Endothelial cell of umbilical vein (primary cell): ENCODE data around the gene CFL1. TPM values are rescaled to one million over a fixed set of nuclear protein-coding genes. Genes with fewer than 3 reads are reported as not detected.

Experiments used
- BruUV-seq: library from RNA; stranded (reverse); fragments of 400-500 nt; replicated peaks from 2 replicates; lab custom pipeline; 2021; lab: Mats Ljungman, UMichigan
- CTCF ChIA-PET: fragments of 300-600, 350-600 bp; sonication (Branson Sonifier 250); formaldehyde crosslinking; loops from one replicate; lab custom pipeline; 2021; ENCODE audit warnings: antibody characterized with exemption, inconsistent platforms; lab: Charles Lee
- POLR2A ChIA-PET: fragments of 300-600, 350-600 bp; sonication (Branson Sonifier 250); formaldehyde crosslinking; loops from one replicate; lab custom pipeline; 2021; ENCODE audit warnings: antibody characterized with exemption, inconsistent platforms; lab: Charles Lee
- DNase-seq: peaks from one replicate; pipeline ENCODE4 v3.0.0-alpha.2; 2011; ENCODE audit warnings: low read depth, low spot score
- FAIRE-seq: peaks from 2 replicates; lab custom pipeline; 2011; peaks lifted over from hg19 to GRCh38; lab: Jason Lieb, UNC
- H2AFZ ChIP-seq: 2 replicates; pipeline ENCODE4 v1.6.0; 2012; ENCODE audit warnings: low read depth, low read length, control low read depth, inconsistent platforms
- H3K27ac ChIP-seq: 2 replicates; pipeline ENCODE4 v1.5.1; 2011; ENCODE audit warnings: low read depth, mild to moderate bottlenecking, control low read depth, low read length, moderate library complexity; ENCODE audit not compliant: insufficient read depth
- H3K27me3 ChIP-seq, 2 experiments: 2 replicates each; pipeline versions ENCODE4 v1.6.0 to v1.6.1; 2011; ENCODE audit warnings: low read length in 2 of 2, mixed read lengths in 1 of 2; ENCODE audit not compliant: control insufficient read depth in 2 of 2, insufficient read depth in 2 of 2
- H3K36me3 ChIP-seq, 2 experiments: 2 replicates in 1 of 2; 3 replicates in 1 of 2; pipeline ENCODE4 v1.5.1; 2011; ENCODE audit warnings: low read length in 2 of 2, mild to moderate bottlenecking in 1 of 2, moderate library complexity in 1 of 2; ENCODE audit not compliant: control insufficient read depth in 2 of 2, insufficient read depth in 2 of 2; ENCODE audit errors: extremely low read depth in 1 of 2
- H3K4me1 ChIP-seq: 3 replicates; pipeline ENCODE4 v1.5.1; 2011; ENCODE audit warnings: mild to moderate bottlenecking, low read length; ENCODE audit not compliant: control insufficient read depth, insufficient read depth; ENCODE audit errors: extremely low read depth
- H3K4me2 ChIP-seq: 2 replicates; pipeline ENCODE4 v1.6.1; 2011; ENCODE audit warnings: low read length, control low read depth, mixed read lengths; ENCODE audit not compliant: insufficient read depth
- H3K4me3 ChIP-seq, 3 experiments: fragments of 200-600 bp in 1 of 3; sonication (generic), shearing (Covaris generic) in 1 of 3; replicated peaks in 1 of 3; 2 replicates each; pipeline ENCODE4 v1.5.1; 2011 to 2016; ENCODE audit warnings: control low read depth in 3 of 3, low read length in 3 of 3, mild to moderate bottlenecking in 2 of 3, inconsistent platforms in 1 of 3, low read depth in 1 of 3, moderate library complexity in 1 of 3; ENCODE audit not compliant: insufficient read depth in 1 of 3
- H3K79me2 ChIP-seq: 2 replicates; pipeline ENCODE4 v1.6.0; 2012; ENCODE audit warnings: low read length, inconsistent platforms; ENCODE audit not compliant: control insufficient read depth, insufficient read depth
- H3K9ac ChIP-seq: replicated peaks from 2 replicates; pipeline ENCODE3; 2011; ENCODE audit warnings: low read length, control low read depth; ENCODE audit not compliant: insufficient read depth; ENCODE audit errors: extremely low read depth
- H3K9me1 ChIP-seq: replicated peaks from 3 replicates; pipeline ENCODE4 v1.6.0; 2011; ENCODE audit warnings: mild to moderate bottlenecking, low read length; ENCODE audit not compliant: control insufficient read depth, insufficient read depth; ENCODE audit errors: extremely low read depth
- H3K9me3 ChIP-seq: replicated peaks from 2 replicates; pipeline ENCODE4 v1.5.1; 2012; ENCODE audit warnings: low read length, inconsistent platforms; ENCODE audit not compliant: control insufficient read depth, insufficient read depth
- H4K20me1 ChIP-seq: replicated peaks from 2 replicates; pipeline ENCODE3; 2011; ENCODE audit warnings: mild to moderate bottlenecking, low read length; ENCODE audit not compliant: control insufficient read depth, insufficient read depth; ENCODE audit errors: extremely low read depth
- CTCF ChIP-seq, 2 donors: IDR thresholded peaks; 1 replicate in 1 of 2; 2 replicates in 1 of 2; pipeline ENCODE4 v1.5.1; 2011; ENCODE audit warnings: low read length in 2 of 2, mild to moderate bottlenecking in 2 of 2, moderate library complexity in 2 of 2, control low read depth in 1 of 2, inconsistent platforms in 1 of 2, low read depth in 1 of 2; ENCODE audit not compliant: insufficient read depth in 1 of 2; ENCODE audit errors: extremely low read depth in 1 of 2
- EZH2 ChIP-seq: IDR thresholded peaks from 2 replicates; pipeline ENCODE4 v1.6.1; 2012; ENCODE audit warnings: borderline replicate concordance, low read depth, mild to moderate bottlenecking, moderate library complexity, low read length, inconsistent platforms; ENCODE audit not compliant: severe bottlenecking
- FOS ChIP-seq: IDR thresholded peaks from 2 replicates; pipeline ENCODE4 v1.6.1; 2011; ENCODE audit warnings: mild to moderate bottlenecking, low read length, moderate library complexity, borderline replicate concordance; ENCODE audit not compliant: insufficient read depth
- JUN ChIP-seq: IDR thresholded peaks from 2 replicates; pipeline ENCODE4 v1.6.1; 2011; ENCODE audit warnings: borderline replicate concordance, low read depth; ENCODE audit not compliant: insufficient read length, insufficient read depth
- MAX ChIP-seq: IDR thresholded peaks from 2 replicates; pipeline ENCODE4 v1.6.1; 2011; ENCODE audit not compliant: insufficient read depth, insufficient read length
- MYC ChIP-seq: IDR thresholded peaks from one replicate; pipeline ENCODE4 v1.6.1; 2011; ENCODE audit warnings: mild to moderate bottlenecking, low read depth, low read length
- POLR2A ChIP-seq: IDR thresholded peaks from 2 replicates; pipeline ENCODE4 v1.6.1; 2012; ENCODE audit warnings: low read depth, mild to moderate bottlenecking, control low read depth, low read length
- POLR2AphosphoS5 ChIP-seq: IDR thresholded peaks from 2 replicates; pipeline ENCODE4 v1.6.1; 2012; ENCODE audit warnings: low read depth, mild to moderate bottlenecking, control low read depth, low read length, moderate library complexity; ENCODE audit not compliant: insufficient read depth
- dilution Hi-C: fragments of 300-500 bp; cut with MboI; formaldehyde crosslinking; loops from one replicate; pipeline ENCODE4 v1.15.0; 2019; ENCODE audit warnings: low sequenced_read_pairs; ENCODE audit not compliant: extremely low pct_ligation_motif_present
- intact Hi-C: fragments of 100-400 bp; cut with micrococcal nuclease; formaldehyde crosslinking; loops from one replicate; pipeline ENCODE4 v1.10.0; 2022
- polyA plus RNA-seq, 4 experiments: library from polyadenylated mRNA; depleted of rRNA in 3 of 4; stranded (reverse) in 3 of 4; unstranded in 1 of 4; fragments of >200 nt; gene quantifications; 2 replicates each; pipeline versions ENCODE4 v1.2.1 to v1.2.3, GENCODE V29; 2011 to 2012; ENCODE audit warnings: missing spikeins in 1 of 4
- total RNA-seq: library from RNA; stranded (reverse); gene quantifications from 2 replicates; pipeline ENCODE4 v1.2.3, GENCODE V29; 2021

CFL1 gene
- total and polyA plus RNA-seq, 2 donors (not counting 3 experiments of a cell fraction or from before 2014, with no cell fraction given): 1,844 to 2,403 TPM

GRCh38 chr11:65890324-65891218 is 32.6 kb upstream of the CFL1 start, which contains the start of gene CCDC85B:
CCDC85B (plus strand) TSS chr11:65890673; CDS start chr11:65890784, 111 bp downstream.
- H3K36me3 ChIP-seq: peaks cover 4 to 6% of the 10 kb centered on the region in 2 experiments
- no peaks in the 10 kb centered on the region for H3K9me1 ChIP-seq
- dilution Hi-C loops (no loop called here), intact Hi-C loops (loop anchor here (1.0 kb wide), 2 partner anchors 9 to 71 kb away; partner anchors contain the start of gene SART1)
- peak; percentile 96 for DNase-seq
- no peaks in the 10 kb centered on the region for H3K27me3 ChIP-seq
- H3K4me2 ChIP-seq: peak within 1 kb of the TSS; percentile 88
- peak within 1 kb of the TSS; percentile 98 for H3K9ac ChIP-seq
- ChIA-PET POLR2A (interaction anchor here (0.5 to 6.7 kb wide), 11 partner anchors 10 to 1051 kb away, joined by 3 to 67 read pairs (median 4); partner anchors contain the start of genes BANF1, C11orf68, CFL1 and EIF1AD), CTCF (interaction anchor here (0.7 to 6.7 kb wide), 18 partner anchors 9 to 178 kb away, joined by 3 to 75 read pairs (median 5); partner anchors contain the start of genes AP5B1, C11orf68, CFL1 and FOSL1)
- peak within 1 kb of the TSS; percentile 99 for H3K27ac ChIP-seq
- peak within 1 kb of the TSS; percentile 56 to 92 (median 78) for H3K4me3 ChIP-seq
- peaks cover 60% of the 10 kb centered on the region for H3K4me1 ChIP-seq
- H3K79me2 ChIP-seq: peaks cover 56% of the 10 kb centered on the region
- TF ChIP-seq JUN: no peak
- peak; percentile 15 for TF ChIP-seq MAX
- TF ChIP-seq MYC: peak; percentile 38
- TF ChIP-seq POLR2AphosphoS5: peak; percentile 99
- TF ChIP-seq FOS: no peak
- no peak for TF ChIP-seq EZH2
- peak in 1 of 2 donors; percentile 11 for TF ChIP-seq CTCF (IDR thresholded peaks at IDR 0.05; ENCODE audit: extremely low read depth in 1 of 2, insufficient read depth in 1 of 2, low read depth in 1 of 2, low read length in 2 of 2)
- TF ChIP-seq POLR2A: peak; percentile 96
- no peaks in the 10 kb centered on the region for H3K9me3 ChIP-seq
- FAIRE-seq: peak; percentile 81
- H4K20me1 ChIP-seq: no peaks in the 10 kb centered on the region
- no TSS peak for BruUV-seq
- no peak within 1 kb of the TSS for H2AFZ ChIP-seq
